GM03348 (cell line): Measurements from ENCODE around the gene NAIF1.

Experiments
- DNase-seq: peaks from one replicate; pipeline ENCODE4 v3.0.0; 2012; ENCODE audit warnings: low spot score

NAIF1 gene

GRCh38 chr9:128102196-128102595 lies 35.1 kb upstream of the NAIF1 start:
- DNase-seq = no peak

- DNase-seq = no peak
These were observed 34.6 kb upstream of the NAIF1 start for GRCh38 chr9:128101690-128102089.

GRCh38 chr9:128101231-128101661 lies 34.1 kb upstream of the NAIF1 start:
- no peak for DNase-seq

DNA sequence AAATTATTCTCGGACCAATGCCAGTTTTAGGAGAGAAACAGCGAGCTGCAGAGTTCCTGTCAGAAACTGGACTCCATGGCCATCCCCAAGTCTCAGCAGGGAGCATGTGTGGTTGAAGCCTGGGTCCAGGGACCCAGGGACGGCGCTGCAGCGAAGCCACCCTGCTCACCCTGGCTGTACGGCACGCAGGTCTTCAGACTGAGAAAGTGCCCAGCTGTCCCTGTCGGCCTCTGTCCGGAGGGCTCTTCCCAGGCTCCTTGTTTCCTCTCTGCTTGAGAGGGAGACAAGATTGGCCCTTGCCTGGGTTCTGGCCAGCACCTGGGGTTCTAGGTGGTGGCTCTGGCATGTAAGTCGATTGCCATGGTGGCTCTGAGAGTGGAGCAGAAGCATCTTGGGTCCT lies 33.5 kb upstream of the NAIF1 start:
- DNase-seq = no peak

DNA sequence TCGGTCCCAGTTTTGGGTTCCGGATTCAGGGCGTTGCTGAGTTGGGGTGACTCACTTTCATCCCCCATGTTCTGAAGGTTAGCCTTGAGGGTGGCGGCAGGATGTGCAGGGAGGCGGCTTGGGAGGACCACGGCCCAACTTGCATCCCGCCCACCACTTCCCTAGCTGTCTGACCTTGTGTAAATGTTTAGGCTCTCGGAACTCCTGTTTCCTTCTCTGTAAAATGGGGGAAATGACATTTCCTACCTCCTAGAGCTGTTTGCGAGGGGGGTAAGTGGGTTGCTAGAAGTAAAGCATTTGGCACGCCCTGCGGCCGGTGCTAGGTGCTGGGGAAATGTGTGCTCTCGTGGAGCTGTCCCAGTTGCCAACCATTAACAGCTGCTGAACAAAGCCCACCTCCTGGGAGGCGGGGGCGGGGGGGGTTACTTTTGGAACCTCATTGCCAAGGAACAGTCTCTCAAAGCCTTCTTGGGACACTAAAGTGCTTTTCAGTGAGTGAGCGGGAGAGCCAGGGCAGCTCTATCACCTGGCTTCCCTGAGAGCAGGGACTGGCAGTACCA lies 32.9 kb upstream of the NAIF1 start:
- no peak for DNase-seq

- DNase-seq = peak; percentile 46
These were observed 32.3 kb upstream of the NAIF1 start for GRCh38 chr9:128099231-128099931.

GRCh38 chr9:128098297-128099230 lies 31.4 kb upstream of the NAIF1 start:
- DNase-seq = peak; percentile 90

DNA sequence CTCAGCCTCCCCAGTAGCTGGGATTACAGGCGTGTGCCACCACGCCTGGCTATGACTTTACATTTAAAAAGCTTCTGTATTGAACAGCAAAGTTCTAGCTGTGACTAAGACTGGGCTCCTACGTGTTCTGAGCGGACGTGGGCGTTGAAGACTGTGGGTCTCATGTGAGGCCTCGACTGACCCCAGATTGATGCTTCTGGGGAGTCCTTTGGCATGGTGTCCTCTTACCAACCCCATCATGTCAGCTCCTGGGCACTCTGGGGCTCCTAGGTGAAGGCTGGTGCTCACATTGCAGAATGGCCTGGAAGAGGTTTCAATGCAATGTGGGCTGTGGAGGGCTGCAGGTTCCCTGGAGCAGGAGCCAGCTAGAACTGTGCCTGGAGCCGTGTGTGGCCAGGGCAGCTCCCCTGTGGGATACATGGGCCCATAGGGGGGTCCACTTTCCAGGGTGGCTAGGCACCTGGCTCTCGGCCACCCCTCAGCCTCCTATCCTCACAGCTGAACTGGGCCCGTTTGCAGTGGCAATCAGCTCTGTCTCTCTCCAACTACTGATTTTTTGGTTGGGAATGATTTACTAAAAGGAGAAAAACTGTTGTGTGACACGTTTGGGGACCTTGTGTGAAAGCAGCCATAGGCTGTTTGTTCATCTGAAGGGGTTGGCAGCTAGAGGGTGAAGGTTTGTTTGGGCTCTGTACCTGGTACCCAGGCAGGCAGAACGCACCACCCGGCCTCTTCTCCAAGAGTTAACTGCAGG lies 30.6 kb upstream of the NAIF1 start:
- no peak for DNase-seq

DNA sequence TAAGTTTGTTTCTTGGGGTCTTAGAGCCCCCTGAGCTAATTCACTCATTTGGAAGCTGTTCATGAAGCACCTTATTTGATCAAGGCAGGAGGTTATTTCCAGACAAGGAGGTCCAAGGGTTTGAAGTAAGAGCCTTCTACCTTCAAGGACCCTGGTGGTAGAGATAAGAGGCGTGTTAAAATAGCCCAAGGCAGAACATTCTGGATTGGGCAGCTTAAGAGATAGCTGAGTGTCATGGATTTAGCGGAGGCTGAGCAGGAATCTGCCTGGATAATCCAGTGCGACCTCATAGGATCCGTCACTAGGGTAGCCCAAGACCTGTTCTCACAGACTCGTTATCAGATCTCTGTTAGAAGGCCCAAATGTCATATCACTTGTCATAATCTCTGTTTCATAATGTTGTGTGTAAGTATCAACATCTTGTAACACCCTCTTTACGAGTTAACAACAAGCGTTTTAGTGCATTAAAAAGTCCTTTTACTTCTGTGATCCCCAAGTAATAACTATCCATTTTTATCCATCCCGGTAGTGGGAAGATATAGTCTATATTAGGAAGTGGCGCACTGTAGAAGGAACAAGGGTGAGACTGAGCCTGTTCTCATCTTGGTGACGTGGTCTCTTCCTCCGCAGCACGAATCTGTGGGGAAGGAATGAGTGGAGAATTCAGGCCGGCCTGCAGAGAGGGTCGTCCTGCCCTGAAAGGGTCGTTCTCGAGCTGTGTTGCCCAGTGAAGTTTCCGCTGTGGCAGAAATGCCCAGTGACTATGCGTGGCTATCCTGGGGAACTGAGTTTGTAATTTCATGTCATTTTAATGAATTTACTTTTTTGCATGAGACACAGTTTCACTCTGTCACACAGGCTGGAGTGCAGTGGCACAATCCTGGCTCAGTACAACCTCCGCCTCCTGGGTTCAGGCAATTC lies 29.8 kb upstream of the NAIF1 start:
- DNase-seq = no peak

- DNase-seq = no peak
These were observed 27.9 kb upstream of the NAIF1 start for GRCh38 chr9:128094950-128095544.

DNA sequence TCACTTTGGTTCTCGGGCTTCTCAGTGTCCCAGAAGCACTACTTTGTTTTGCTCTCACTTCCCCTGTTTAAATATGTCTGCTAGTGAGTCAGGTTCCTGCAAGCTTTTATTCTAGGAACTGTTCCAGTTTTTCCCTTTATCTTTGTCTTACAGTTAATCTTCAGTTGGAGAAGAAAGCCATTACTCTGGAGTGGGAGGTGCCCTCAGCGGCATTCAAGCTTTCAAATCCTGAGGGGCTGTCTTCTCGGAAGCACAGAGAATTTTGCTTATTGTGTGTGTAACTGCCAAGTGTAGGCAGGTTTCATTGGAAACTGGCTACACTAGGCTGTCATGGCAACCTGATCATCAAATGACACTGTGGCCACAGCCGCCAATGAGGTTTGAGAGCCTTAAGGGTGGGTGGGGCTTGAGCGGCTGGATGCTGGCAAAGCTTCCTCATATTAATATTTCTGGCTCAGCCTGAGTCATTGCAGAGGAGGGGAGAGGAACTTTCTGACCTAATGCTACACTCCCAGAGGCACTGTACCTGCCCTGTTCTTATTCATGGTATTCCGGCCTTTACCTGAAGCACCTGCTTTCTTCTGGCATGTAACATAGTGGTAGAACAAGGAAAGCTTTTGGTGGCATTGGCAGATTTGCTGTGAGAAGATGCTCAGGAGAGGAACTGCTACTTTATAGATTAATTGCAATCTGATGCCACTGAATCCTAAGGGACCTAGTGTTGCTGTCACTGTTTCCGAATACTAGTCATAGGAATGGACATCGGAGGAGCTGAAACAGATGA lies 27.2 kb upstream of the NAIF1 start:
- DNase-seq = peak; percentile 94

DNA sequence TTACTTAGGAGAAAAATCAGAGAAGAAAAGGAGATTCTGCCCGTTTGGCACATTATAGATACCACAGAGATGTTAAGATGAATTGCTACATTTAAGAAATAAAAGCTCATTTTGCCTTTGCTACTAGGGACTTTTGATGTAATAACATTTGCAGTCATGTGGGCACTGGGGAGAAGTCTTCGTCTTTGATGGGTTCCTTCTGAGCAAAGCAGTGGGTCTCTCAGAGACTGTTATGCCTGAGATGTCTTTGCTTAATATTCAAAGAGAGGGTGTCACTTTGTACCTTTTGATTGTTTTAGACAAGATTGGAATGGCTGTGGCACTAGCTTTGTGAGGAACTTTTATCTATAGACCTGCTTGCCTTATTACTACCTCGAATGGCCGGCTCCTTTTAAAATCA lies 25.9 kb upstream of the NAIF1 start:
- DNase-seq = no peak

- DNase-seq = no peak
These were observed 25.3 kb upstream of the NAIF1 start for GRCh38 chr9:128092199-128092977.

- no peak for DNase-seq
These were observed 24.5 kb upstream of the NAIF1 start for GRCh38 chr9:128091571-128091970.

GRCh38 chr9:128091144-128091543 lies 24.0 kb upstream of the NAIF1 start:
- DNase-seq = peak; percentile 96

DNA sequence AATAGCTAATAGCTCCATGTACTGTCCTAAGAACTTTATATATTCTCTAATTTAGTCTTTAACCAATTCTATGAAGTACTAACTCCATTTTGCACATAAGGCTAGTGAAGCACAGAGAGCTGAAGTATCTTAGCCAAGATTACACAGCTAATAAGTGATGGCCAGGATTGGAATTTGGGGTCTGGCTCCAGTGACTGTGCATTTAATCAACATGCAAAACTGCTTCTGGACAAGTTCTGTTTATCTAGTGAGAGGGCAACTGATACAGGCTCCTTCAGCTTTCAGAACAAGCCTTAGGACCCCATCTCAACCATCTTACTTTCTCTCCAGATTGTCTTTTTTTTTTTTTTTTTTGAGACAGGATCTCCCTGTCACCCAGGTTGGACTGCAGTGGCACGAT lies 22.2 kb upstream of the NAIF1 start:
- no peak for DNase-seq

DNA sequence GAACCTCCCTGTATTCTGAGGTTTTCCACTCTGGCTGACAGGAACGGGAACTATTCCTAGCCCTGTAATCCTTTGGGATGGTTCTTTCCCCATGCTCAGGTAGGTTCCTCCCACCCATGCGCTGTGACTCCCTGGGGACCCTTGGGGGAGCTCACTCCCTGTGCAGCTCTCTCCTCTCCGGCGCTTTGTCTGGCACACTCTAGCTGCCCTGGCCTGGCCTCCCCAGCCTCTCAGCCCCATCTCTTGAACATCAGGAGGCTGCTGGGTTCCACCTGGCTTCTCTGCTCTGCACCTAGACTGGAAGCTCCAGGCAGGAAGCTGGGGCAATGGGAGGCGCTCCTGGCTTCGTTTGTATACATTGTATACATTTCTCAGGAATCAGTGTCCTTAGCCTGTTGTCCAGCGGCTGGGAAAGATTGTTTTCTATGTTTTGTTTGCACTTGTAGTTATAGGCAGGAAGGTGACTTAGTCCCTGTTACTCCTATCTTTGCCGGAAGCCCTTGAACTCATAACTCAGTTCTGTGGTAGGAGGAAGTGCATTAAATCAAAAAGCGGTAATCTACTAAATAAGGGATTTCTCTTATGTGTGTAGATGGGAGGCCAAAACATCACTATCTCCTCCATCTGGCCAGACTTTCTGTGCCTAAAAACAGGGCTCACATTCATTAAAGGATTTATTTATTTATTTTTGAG lies 21.3 kb upstream of the NAIF1 start:
- DNase-seq = no peak

DNA sequence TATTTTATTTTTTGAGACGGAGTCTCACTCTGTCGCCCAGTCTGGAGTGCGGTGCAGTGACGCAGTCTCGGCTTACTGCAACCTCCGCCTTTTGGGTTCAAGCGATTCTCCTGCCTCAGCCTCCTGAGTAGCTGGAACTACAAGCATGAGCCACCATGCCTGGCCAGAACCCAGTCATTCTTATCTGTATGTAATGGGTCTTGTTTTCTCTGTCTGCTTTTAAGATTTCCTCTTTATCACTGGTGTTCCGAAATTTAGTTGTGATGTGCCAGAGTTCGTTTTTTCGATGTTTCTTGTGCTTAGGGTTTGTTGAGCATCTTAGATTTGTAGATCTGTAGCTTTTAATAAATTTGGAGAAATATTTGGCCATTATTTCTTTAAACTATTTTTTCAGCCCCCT lies 20.1 kb upstream of the NAIF1 start:
- DNase-seq = no peak

- DNase-seq = no peak
These were observed 18.8 kb upstream of the NAIF1 start for GRCh38 chr9:128085943-128086342.
